ENCODE results near the gene ALG9.
A peak's percentile ranks its signal among the peaks of the same experiment; 100 is the strongest.

The ALG9 gene

DNA sequence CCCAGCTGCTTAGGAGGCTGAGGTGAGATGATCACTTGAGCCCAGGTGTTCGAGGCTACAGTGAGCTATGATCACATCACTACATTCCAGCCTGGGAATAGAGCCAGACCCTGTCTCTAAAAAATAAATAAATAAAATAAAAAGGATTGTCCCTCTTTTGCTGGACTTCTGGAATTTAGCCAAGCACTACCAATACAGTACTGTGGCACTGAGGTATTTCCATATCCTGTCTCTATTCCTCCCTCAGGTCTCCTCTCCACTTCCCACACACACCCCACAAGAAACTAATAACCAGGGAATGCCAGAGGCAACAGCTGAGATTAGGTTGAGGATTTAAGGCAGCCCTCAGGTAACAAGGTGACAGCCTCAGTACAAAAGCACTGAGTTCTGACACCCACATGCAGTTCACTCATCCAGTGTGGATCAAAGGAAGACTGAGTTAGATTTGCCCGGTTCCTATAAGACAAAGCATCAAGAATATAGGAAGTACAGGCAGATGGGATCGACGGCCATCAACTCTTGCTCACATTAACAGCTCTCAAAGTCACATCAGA, 100.7 kb downstream of the ALG9 start (continued):
- no peak for TF ChIP-seq OSR2 (tag by site-specific recombination; IDR thresholded peaks at IDR 0.05)

DNA sequence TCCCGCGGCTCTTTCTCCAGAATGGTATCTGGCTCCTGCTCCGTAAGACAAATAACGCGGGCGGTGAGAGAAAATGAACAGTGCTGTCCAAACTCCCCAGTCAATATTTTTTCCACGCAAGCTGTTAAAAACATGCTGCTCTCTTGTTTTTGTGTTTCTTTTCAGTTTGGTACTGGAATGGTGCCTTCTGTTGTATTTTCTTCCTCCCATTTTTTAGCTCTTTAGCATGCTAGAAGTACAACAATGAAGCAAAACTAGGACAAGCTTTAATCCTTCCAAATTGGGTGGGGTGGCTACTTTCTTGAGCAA, 104.6 kb downstream of the ALG9 start:
- ChIA-PET CTCF (interaction anchor here (0.6 to 5.4 kb wide), 10 partner anchors 10 to 1054 kb away, joined by 3 to 46 read pairs (median 5); no protein-coding TSS in a partner anchor), POLR2A (interaction anchor here (0.6 to 1.3 kb wide), 4 partner anchors 26 to 199 kb away, joined by 3 to 4 read pairs (median 3); partner anchors contain the start of gene ALG9)
- Histone ChIP-seq H3K27ac (ENCODE audit: extremely low read depth, low read depth, low read length) (peak overlapping the region; percentile 19; the same call in 1 of the 2 replicates), H3K36me3 (ENCODE audit: control insufficient read depth in 2 of 2, insufficient read depth in 1 of 2, low read length in 2 of 2) (peaks cover under 1 to 31% of the 10 kb centered on the region in 2 experiments; a peak in 2 of 3 replicates), H3K4me3 (ENCODE audit: low read depth, low read length) (peak overlapping the region; percentile 99), H3K9me3 (ENCODE audit: control insufficient read depth, insufficient read depth, low read depth, low read length) (no peaks in the 10 kb centered on the region), H3K4me1 (ENCODE audit: control insufficient read depth, insufficient read depth, low read length) (no peaks in the 10 kb centered on the region)
- TF ChIP-seq ZNF366 (tag by site-specific recombination; conservative IDR thresholded peaks at IDR 0.05) (peak; percentile 20; the same call in 1 of the 2 replicates), TRIM28 (IDR thresholded peaks at IDR 0.05; ENCODE audit: borderline replicate concordance, low read length) (no peak), ZNF610 (tag by site-specific recombination; IDR thresholded peaks at IDR 0.05; ENCODE audit: borderline replicate concordance) (no peak)
- TF ChIP-seq, protein P1, sequence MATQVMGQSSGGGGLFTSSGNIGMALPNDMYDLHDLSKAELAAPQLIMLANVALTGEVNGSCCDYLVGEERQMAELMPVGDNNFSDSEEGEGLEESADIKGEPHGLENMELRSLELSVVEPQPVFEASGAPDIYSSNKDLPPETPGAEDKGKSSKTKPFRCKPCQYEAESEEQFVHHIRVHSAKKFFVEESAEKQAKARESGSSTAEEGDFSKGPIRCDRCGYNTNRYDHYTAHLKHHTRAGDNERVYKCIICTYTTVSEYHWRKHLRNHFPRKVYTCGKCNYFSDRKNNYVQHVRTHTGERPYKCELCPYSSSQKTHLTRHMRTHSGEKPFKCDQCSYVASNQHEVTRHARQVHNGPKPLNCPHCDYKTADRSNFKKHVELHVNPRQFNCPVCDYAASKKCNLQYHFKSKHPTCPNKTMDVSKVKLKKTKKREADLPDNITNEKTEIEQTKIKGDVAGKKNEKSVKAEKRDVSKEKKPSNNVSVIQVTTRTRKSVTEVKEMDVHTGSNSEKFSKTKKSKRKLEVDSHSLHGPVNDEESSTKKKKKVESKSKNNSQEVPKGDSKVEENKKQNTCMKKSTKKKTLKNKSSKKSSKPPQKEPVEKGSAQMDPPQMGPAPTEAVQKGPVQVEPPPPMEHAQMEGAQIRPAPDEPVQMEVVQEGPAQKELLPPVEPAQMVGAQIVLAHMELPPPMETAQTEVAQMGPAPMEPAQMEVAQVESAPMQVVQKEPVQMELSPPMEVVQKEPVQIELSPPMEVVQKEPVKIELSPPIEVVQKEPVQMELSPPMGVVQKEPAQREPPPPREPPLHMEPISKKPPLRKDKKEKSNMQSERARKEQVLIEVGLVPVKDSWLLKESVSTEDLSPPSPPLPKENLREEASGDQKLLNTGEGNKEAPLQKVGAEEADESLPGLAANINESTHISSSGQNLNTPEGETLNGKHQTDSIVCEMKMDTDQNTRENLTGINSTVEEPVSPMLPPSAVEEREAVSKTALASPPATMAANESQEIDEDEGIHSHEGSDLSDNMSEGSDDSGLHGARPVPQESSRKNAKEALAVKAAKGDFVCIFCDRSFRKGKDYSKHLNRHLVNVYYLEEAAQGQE (tag by site-specific recombination; IDR thresholded peaks at IDR 0.05), result peak; percentile 64

DNA sequence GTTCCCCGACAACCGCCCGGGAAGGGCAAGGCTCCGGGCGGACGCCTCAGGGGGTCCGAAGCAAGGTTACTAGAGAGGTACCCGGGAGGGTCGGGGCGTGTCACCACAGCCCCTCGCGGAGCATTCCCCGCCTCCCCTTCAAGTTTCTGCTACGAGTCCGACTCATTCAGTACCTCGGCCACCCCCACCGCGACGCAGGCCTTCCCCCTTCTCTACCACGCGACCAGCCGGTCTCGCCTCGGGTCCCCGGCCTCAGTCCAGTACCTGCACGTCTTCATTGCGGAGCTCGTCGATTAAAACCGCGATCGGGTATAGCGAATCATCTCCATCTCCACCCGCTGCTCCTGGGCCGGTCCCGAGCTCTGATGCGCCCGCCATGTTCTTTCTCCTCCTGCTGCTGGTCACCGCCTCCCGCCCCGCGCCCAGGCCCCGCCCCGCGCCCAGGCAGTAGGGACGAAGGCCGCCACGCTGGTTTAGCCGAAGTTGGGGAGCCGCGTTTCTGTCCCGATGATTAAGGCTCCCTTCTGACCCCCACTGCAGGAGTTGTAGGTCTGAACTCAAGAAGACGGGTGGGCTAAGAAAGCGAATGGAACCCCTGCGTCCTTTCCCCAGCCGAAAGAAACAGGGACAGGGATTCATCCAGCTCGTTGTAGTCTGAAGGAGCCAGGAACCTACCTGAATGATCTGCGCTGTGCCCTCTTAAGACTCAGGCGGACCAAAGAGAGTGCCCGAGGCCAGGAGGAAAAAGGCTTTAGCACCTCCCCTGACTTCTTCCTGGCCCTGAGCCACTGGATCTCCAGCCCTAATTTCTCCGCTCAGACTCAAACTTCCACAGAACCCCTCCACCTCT, 105.2 kb downstream of the ALG9 start, which contains the start of gene PPP2R1B:
PPP2R1B (minus strand) TSS at position 406 of the 850 bp plus-strand sequence; CDS start at position 378, 28 bp downstream.
- ChIA-PET CTCF (interaction anchor here (0.6 to 5.4 kb wide), 12 partner anchors 11 to 1053 kb away, joined by 3 to 46 read pairs (median 4); no protein-coding TSS in a partner anchor), POLR2A (interaction anchor here (0.6 to 1.3 kb wide), 3 partner anchors 26 to 162 kb away, joined by 3 to 6 read pairs (median 4); no protein-coding TSS in a partner anchor)
- peaks cover 4 to 37% of the 10 kb centered on the region in 2 experiments; a peak in 2 of 3 replicates for H3K36me3 ChIP-seq (ENCODE audit: control insufficient read depth in 2 of 2, insufficient read depth in 1 of 2, low read length in 2 of 2)
- no peaks in the 10 kb centered on the region for H3K4me1 ChIP-seq (ENCODE audit: control insufficient read depth, insufficient read depth, low read length)
- peak within 1 kb of the TSS; percentile 99 for H3K4me3 ChIP-seq (ENCODE audit: low read depth, low read length)
- H3K9me3 ChIP-seq (ENCODE audit: control insufficient read depth, insufficient read depth, low read depth, low read length), result no peaks in the 10 kb centered on the region
- peak within 1 kb of the TSS; percentile 33; the same call in 1 of the 2 replicates for H3K27ac ChIP-seq (ENCODE audit: extremely low read depth, low read depth, low read length)
- TF ChIP-seq, protein P2, sequence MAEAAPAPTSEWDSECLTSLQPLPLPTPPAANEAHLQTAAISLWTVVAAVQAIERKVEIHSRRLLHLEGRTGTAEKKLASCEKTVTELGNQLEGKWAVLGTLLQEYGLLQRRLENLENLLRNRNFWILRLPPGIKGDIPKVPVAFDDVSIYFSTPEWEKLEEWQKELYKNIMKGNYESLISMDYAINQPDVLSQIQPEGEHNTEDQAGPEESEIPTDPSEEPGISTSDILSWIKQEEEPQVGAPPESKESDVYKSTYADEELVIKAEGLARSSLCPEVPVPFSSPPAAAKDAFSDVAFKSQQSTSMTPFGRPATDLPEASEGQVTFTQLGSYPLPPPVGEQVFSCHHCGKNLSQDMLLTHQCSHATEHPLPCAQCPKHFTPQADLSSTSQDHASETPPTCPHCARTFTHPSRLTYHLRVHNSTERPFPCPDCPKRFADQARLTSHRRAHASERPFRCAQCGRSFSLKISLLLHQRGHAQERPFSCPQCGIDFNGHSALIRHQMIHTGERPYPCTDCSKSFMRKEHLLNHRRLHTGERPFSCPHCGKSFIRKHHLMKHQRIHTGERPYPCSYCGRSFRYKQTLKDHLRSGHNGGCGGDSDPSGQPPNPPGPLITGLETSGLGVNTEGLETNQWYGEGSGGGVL (tag by site-specific recombination; IDR thresholded peaks at IDR 0.05), result peak; percentile 53; the same call in 1 of the 2 replicates
- TF ChIP-seq ZNF596 (tag by site-specific recombination; IDR thresholded peaks at IDR 0.05), result no peak
- TF ChIP-seq ZNF341 (tag by site-specific recombination; IDR thresholded peaks at IDR 0.05; ENCODE audit: low read depth), result 0 out of 2 replicates have a peak, but pooled peaks have one; percentile 7
- TF ChIP-seq KLF8 (tag by site-specific recombination; IDR thresholded peaks at IDR 0.05), result peak; percentile 75; the same call in 1 of the 2 replicates
- peak; percentile 79 for TF ChIP-seq SP3 (tag by site-specific recombination; IDR thresholded peaks at IDR 0.05)
- TF ChIP-seq ZNF521 (tag by site-specific recombination; IDR thresholded peaks at IDR 0.05), result no peak
- TF ChIP-seq, protein P3, sequence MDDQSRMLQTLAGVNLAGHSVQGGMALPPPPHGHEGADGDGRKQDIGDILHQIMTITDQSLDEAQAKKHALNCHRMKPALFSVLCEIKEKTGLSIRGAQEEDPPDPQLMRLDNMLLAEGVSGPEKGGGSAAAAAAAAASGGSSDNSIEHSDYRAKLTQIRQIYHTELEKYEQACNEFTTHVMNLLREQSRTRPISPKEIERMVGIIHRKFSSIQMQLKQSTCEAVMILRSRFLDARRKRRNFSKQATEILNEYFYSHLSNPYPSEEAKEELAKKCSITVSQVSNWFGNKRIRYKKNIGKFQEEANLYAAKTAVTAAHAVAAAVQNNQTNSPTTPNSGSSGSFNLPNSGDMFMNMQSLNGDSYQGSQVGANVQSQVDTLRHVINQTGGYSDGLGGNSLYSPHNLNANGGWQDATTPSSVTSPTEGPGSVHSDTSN (CRISPR knock-in tag; IDR thresholded peaks at IDR 0.05), result peak; percentile 61; the same call in 1 of the 2 replicates
- no peak for TF ChIP-seq ZNF571 (tag by site-specific recombination; IDR thresholded peaks at IDR 0.05)
- TF ChIP-seq, protein P4, sequence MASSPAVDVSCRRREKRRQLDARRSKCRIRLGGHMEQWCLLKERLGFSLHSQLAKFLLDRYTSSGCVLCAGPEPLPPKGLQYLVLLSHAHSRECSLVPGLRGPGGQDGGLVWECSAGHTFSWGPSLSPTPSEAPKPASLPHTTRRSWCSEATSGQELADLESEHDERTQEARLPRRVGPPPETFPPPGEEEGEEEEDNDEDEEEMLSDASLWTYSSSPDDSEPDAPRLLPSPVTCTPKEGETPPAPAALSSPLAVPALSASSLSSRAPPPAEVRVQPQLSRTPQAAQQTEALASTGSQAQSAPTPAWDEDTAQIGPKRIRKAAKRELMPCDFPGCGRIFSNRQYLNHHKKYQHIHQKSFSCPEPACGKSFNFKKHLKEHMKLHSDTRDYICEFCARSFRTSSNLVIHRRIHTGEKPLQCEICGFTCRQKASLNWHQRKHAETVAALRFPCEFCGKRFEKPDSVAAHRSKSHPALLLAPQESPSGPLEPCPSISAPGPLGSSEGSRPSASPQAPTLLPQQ (tag by site-specific recombination; IDR thresholded peaks at IDR 0.05), result peak; percentile 93
- peak; percentile 55; the same call in 1 of the 2 replicates for TF ChIP-seq ZXDB (tag by site-specific recombination; IDR thresholded peaks at IDR 0.05)
- TF ChIP-seq, protein P5, sequence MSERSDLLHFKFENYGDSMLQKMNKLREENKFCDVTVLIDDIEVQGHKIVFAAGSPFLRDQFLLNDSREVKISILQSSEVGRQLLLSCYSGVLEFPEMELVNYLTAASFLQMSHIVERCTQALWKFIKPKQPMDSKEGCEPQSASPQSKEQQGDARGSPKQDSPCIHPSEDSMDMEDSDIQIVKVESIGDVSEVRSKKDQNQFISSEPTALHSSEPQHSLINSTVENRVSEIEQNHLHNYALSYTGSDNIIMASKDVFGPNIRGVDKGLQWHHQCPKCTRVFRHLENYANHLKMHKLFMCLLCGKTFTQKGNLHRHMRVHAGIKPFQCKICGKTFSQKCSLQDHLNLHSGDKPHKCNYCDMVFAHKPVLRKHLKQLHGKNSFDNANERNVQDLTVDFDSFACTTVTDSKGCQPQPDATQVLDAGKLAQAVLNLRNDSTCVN (tag by site-specific recombination; optimal IDR thresholded peaks at IDR 0.05), result peak; percentile 45
- TF ChIP-seq GFI1B (tag by site-specific recombination; IDR thresholded peaks at IDR 0.05), result no peak
- TF ChIP-seq ZBTB48 (tag by site-specific recombination; IDR thresholded peaks at IDR 0.05), result peak; percentile 51
- peak; percentile 10; the same call in 1 of the 2 replicates for TF ChIP-seq ZNF324 (tag by site-specific recombination; IDR thresholded peaks at IDR 0.05)
- peak; percentile 41 for TF ChIP-seq ZIC2 (tag by site-specific recombination; IDR thresholded peaks at IDR 0.05)

All from HEK293 (cell line).